H54 (cell line): ENCODE measurements around the gene ADAM33.

Source experiments
- DNase-seq: peaks from one replicate; pipeline ENCODE4 v3.0.0; 2011; ENCODE audit warnings: low spot score, mixed read lengths; ENCODE audit not compliant: insufficient read length
- FAIRE-seq: peaks from 3 replicates; lab custom pipeline; 2011; peaks lifted over from hg19 to GRCh38; lab: Jason Lieb, UNC
- POLR2A ChIP-seq: IDR thresholded peaks from 2 replicates; pipeline ENCODE4 v1.6.1; 2011; ENCODE audit warnings: low read depth, mild to moderate bottlenecking, low read length

Gene ADAM33

GRCh38 chr20:3681931-3682781 lies at the start of gene ADAM33:
ADAM33 (minus strand) TSS chr20:3682010; CDS start chr20:3682004, 6 bp downstream.
- no peak for TF ChIP-seq POLR2A
- FAIRE-seq (no peak), DNase-seq (no peak)

- no peak for FAIRE-seq
Measured at GRCh38 chr20:3730803-3731672, 49.2 kb upstream of the ADAM33 start.

GRCh38 chr20:3729811-3730540 lies 48.2 kb upstream of the ADAM33 start:
- FAIRE-seq (no peak), DNase-seq (no peak)
- no peak for TF ChIP-seq POLR2A

More at GRCh38 chr20:3730803-3731672, 49.2 kb upstream of the ADAM33 start:
- no peak for DNase-seq
- no peak for TF ChIP-seq POLR2A

- FAIRE-seq (no peak), DNase-seq (no peak)
- no peak for TF ChIP-seq POLR2A
Measured at GRCh38 chr20:3729378-3729777, 47.6 kb upstream of the ADAM33 start.

GRCh38 chr20:3728876-3729275 lies 47.1 kb upstream of the ADAM33 start:
- no peak for DNase-seq
- TF ChIP-seq POLR2A: no peak
- FAIRE-seq: no peak

- no peak for FAIRE-seq
- no peak for TF ChIP-seq POLR2A
Measured at GRCh38 chr20:3728354-3728753, 46.5 kb upstream of the ADAM33 start.

GRCh38 chr20:3727401-3728021 lies 45.7 kb upstream of the ADAM33 start:
- no peak for FAIRE-seq
- no peak for DNase-seq
- no peak for TF ChIP-seq POLR2A

More at GRCh38 chr20:3728354-3728753, 46.5 kb upstream of the ADAM33 start:
- DNase-seq: no peak

GRCh38 chr20:3724356-3724755 lies 42.5 kb upstream of the ADAM33 start:
- no peak for FAIRE-seq
- no peak for DNase-seq
- TF ChIP-seq POLR2A: no peak

- FAIRE-seq (no peak), DNase-seq (no peak)
- no peak for TF ChIP-seq POLR2A
Measured at GRCh38 chr20:3723284-3723683, 41.5 kb upstream of the ADAM33 start.

- no peak for TF ChIP-seq POLR2A
- FAIRE-seq: no peak
- no peak for DNase-seq
Measured at GRCh38 chr20:3721912-3722311, 40.1 kb upstream of the ADAM33 start.

- TF ChIP-seq POLR2A: no peak
- FAIRE-seq (no peak), DNase-seq (no peak)
Measured at GRCh38 chr20:3720626-3721025, 38.8 kb upstream of the ADAM33 start.

- no peak for FAIRE-seq
- no peak for DNase-seq
- no peak for TF ChIP-seq POLR2A
Measured at GRCh38 chr20:3720068-3720467, 38.3 kb upstream of the ADAM33 start.

GRCh38 chr20:3719046-3719445 lies 37.2 kb upstream of the ADAM33 start:
- no peak for FAIRE-seq
- no peak for DNase-seq
- TF ChIP-seq POLR2A: no peak
